ES-I3 (cell line): ENCODE data around the gene SERTAD3.
A peak's percentile ranks its signal among the peaks of the same experiment; 100 is the strongest.
"Not testable (repeated sequence)": the region's sequence is repeated elsewhere in the genome, so short reads cannot be mapped to it uniquely, and the experiment has no call there.

Experiments used
- H3K36me3 ChIP-seq: 2 replicates; pipeline ENCODE4 v1.6.1; 2013; ENCODE audit warnings: mild to moderate bottlenecking, low read length, control low read depth, moderate library complexity; ENCODE audit not compliant: insufficient read depth
- H3K4me1 ChIP-seq: 2 replicates; pipeline ENCODE4 v1.6.1; 2013; ENCODE audit warnings: mild to moderate bottlenecking, control low read depth, low read length; ENCODE audit not compliant: insufficient read depth
- H3K9ac ChIP-seq: 2 replicates; pipeline ENCODE4 v1.6.1; 2013; ENCODE audit warnings: low read depth, mild to moderate bottlenecking, low read length, moderate library complexity
- H3K9me3 ChIP-seq: 2 replicates; pipeline ENCODE4 v1.6.1; 2013; ENCODE audit warnings: mild to moderate bottlenecking, low read length, moderate library complexity; ENCODE audit not compliant: control insufficient read depth, insufficient read depth

The SERTAD3 gene

GRCh38 chr19:40444000-40444824 is at the start of gene SERTAD3:
TSS of gene SERTAD3 (minus strand) at chr19:40444335. CDS start at chr19:40442080, 2,255 bp downstream.
- H3K9ac ChIP-seq, result peak within 1 kb of the TSS; percentile 99
- H3K36me3 ChIP-seq, result peaks cover 16% of the 10 kb centered on the region; the same call in 1 of the 2 replicates
- no peaks in the 10 kb centered on the region for H3K9me3 ChIP-seq
- H3K4me1 ChIP-seq, result peaks cover 15% of the 10 kb centered on the region

GRCh38 chr19:40493778-40494177 is 49.6 kb upstream of the SERTAD3 start:
- Histone ChIP-seq H3K4me1 (no peaks in the 10 kb centered on the region), H3K9ac (no peak overlapping the region), H3K9me3 (no peaks in the 10 kb centered on the region), H3K36me3 (no peaks in the 10 kb centered on the region)

- Histone ChIP-seq H3K4me1 (no peaks in the 10 kb centered on the region), H3K9ac (no peak overlapping the region), H3K36me3 (no peaks in the 10 kb centered on the region), H3K9me3 (no peaks in the 10 kb centered on the region)
These were observed 48.1 kb upstream of the SERTAD3 start for GRCh38 chr19:40492274-40492673.

- Histone ChIP-seq H3K36me3 (no peaks in the 10 kb centered on the region), H3K4me1 (no peaks in the 10 kb centered on the region), H3K9me3 (no peaks in the 10 kb centered on the region), H3K9ac (peak overlapping the region; percentile 51; the same call in 1 of the 2 replicates)
These were observed 45.7 kb upstream of the SERTAD3 start for GRCh38 chr19:40489882-40490230.

GRCh38 chr19:40486017-40486416 is 41.9 kb upstream of the SERTAD3 start:
- H3K9ac ChIP-seq, result no peak overlapping the region
- H3K9me3 ChIP-seq, result no peaks in the 10 kb centered on the region
- no peaks in the 10 kb centered on the region for H3K4me1 ChIP-seq

GRCh38 chr19:40475878-40476644 is 31.9 kb upstream of the SERTAD3 start:
- H3K9ac ChIP-seq, H3K4me1 ChIP-seq, H3K9me3 ChIP-seq, H3K36me3 ChIP-seq: not testable (repeated sequence)

More at GRCh38 chr19:40486017-40486416, 41.9 kb upstream of the SERTAD3 start:
- H3K36me3 ChIP-seq, result no peaks in the 10 kb centered on the region

GRCh38 chr19:40474737-40475136 is 30.6 kb upstream of the SERTAD3 start:
- H3K9me3 ChIP-seq, result no peaks in the 10 kb centered on the region
- H3K36me3 ChIP-seq, result no peaks in the 10 kb centered on the region
- no peak overlapping the region for H3K9ac ChIP-seq

GRCh38 chr19:40472516-40472915 is 28.4 kb upstream of the SERTAD3 start:
- Histone ChIP-seq H3K4me1 (no peaks in the 10 kb centered on the region), H3K36me3 (no peaks in the 10 kb centered on the region), H3K9ac (no peak overlapping the region), H3K9me3 (no peaks in the 10 kb centered on the region)

More at GRCh38 chr19:40474737-40475136, 30.6 kb upstream of the SERTAD3 start:
- H3K4me1 ChIP-seq, result no peaks in the 10 kb centered on the region

GRCh38 chr19:40471111-40471510 is 27.0 kb upstream of the SERTAD3 start:
- peaks cover 5% of the 10 kb centered on the region; the same call in 1 of the 2 replicates for H3K4me1 ChIP-seq
- H3K9ac ChIP-seq, result no peak overlapping the region
- H3K36me3 ChIP-seq, result no peaks in the 10 kb centered on the region
- no peaks in the 10 kb centered on the region for H3K9me3 ChIP-seq

GRCh38 chr19:40469011-40469410 is 24.9 kb upstream of the SERTAD3 start:
- H3K9me3 ChIP-seq, result no peaks in the 10 kb centered on the region
- H3K9ac ChIP-seq, result no peak overlapping the region
- no peaks in the 10 kb centered on the region for H3K36me3 ChIP-seq
- peaks cover 7% of the 10 kb centered on the region; the same call in 1 of the 2 replicates for H3K4me1 ChIP-seq

- H3K4me1 ChIP-seq, result peaks cover 7% of the 10 kb centered on the region; the same call in 1 of the 2 replicates
- no peaks in the 10 kb centered on the region for H3K9me3 ChIP-seq
- no peaks in the 10 kb centered on the region for H3K36me3 ChIP-seq
- peak within 1 kb of the TSS; percentile 82; the same call in 1 of the 2 replicates for H3K9ac ChIP-seq
These were observed 23.0 kb upstream of the SERTAD3 start, which contains the start of gene SPTBN4 for GRCh38 chr19:40466985-40467734. TSS of gene SPTBN4 (plus strand) at chr19:40467001. CDS start at chr19:40472622, 5,621 bp downstream.

- H3K9me3 ChIP-seq, result no peaks in the 10 kb centered on the region
- no peaks in the 10 kb centered on the region for H3K36me3 ChIP-seq
- peaks cover 7% of the 10 kb centered on the region; the same call in 1 of the 2 replicates for H3K4me1 ChIP-seq
- H3K9ac ChIP-seq, result peak overlapping the region; percentile 35; the same call in 1 of the 2 replicates
These were observed 22.3 kb upstream of the SERTAD3 start for GRCh38 chr19:40466219-40466984.

GRCh38 chr19:40465557-40466218 is 21.6 kb upstream of the SERTAD3 start, which contains the start of gene BLVRB:
TSS of gene BLVRB (minus strand) at chr19:40465745. CDS start at chr19:40465688, 57 bp downstream.
- no peaks in the 10 kb centered on the region for H3K9me3 ChIP-seq
- H3K9ac ChIP-seq, result peak within 1 kb of the TSS; percentile 82
- no peaks in the 10 kb centered on the region for H3K36me3 ChIP-seq
- peaks cover 7% of the 10 kb centered on the region; the same call in 1 of the 2 replicates for H3K4me1 ChIP-seq
